GM18499 (cell line): ENCODE measurements around the gene PAX2.

ENCODE experiments used
- ATAC-seq: cut with Tn5 transposase; IDR thresholded peaks from one replicate; pipeline ENCODE4 v1.9.1; 2021; ENCODE audit warnings: moderate number of reproducible peaks; ENCODE audit not compliant: insufficient read depth, unreplicated experiment

PAX2 gene

GRCh38 chr10:100723770-100724530 lies 21.4 kb upstream of the PAX2 start:
- no peak for ATAC-seq

GRCh38 chr10:100724531-100725027 lies 20.8 kb upstream of the PAX2 start:
- no peak for ATAC-seq

GRCh38 chr10:100725071-100725471 lies 20.3 kb upstream of the PAX2 start:
- no peak for ATAC-seq

GRCh38 chr10:100725869-100726426 lies 19.4 kb upstream of the PAX2 start:
- ATAC-seq = no peak

- ATAC-seq = no peak
These were observed 17.6 kb upstream of the PAX2 start for GRCh38 chr10:100727808-100728207.

GRCh38 chr10:100728928-100729861 lies 16.2 kb upstream of the PAX2 start:
- no peak for ATAC-seq

- ATAC-seq = no peak
These were observed 15.3 kb upstream of the PAX2 start for GRCh38 chr10:100729862-100730724.

- no peak for ATAC-seq
These were observed 14.5 kb upstream of the PAX2 start for GRCh38 chr10:100730725-100731406.

GRCh38 chr10:100731407-100732240 lies 13.8 kb upstream of the PAX2 start:
- no peak for ATAC-seq

GRCh38 chr10:100732241-100732596 lies 13.2 kb upstream of the PAX2 start:
- no peak for ATAC-seq

GRCh38 chr10:100733329-100733728 lies 12.1 kb upstream of the PAX2 start:
- ATAC-seq = no peak

- no peak for ATAC-seq
These were observed 10.9 kb upstream of the PAX2 start for GRCh38 chr10:100734295-100735086.

GRCh38 chr10:100735087-100735336 lies 10.4 kb upstream of the PAX2 start:
- ATAC-seq = no peak

- no peak for ATAC-seq
These were observed 9.8 kb upstream of the PAX2 start for GRCh38 chr10:100735337-100736143.

- no peak for ATAC-seq
These were observed 9.1 kb upstream of the PAX2 start for GRCh38 chr10:100736144-100736808.

GRCh38 chr10:100736809-100737354 lies 8.5 kb upstream of the PAX2 start:
- no peak for ATAC-seq
